GM21717 (cell line): ENCODE measurements around the gene FAM124B.
"Not testable (repeated sequence)": the region's sequence is repeated elsewhere in the genome, so short reads cannot be mapped to it uniquely, and the experiment has no call there.

ENCODE experiments used
- ATAC-seq: cut with Tn5 transposase; IDR thresholded peaks from one replicate; pipeline ENCODE4 v1.9.1; 2021; ENCODE audit warnings: mild to moderate bottlenecking, moderate library complexity; ENCODE audit not compliant: unreplicated experiment

Gene FAM124B

DNA sequence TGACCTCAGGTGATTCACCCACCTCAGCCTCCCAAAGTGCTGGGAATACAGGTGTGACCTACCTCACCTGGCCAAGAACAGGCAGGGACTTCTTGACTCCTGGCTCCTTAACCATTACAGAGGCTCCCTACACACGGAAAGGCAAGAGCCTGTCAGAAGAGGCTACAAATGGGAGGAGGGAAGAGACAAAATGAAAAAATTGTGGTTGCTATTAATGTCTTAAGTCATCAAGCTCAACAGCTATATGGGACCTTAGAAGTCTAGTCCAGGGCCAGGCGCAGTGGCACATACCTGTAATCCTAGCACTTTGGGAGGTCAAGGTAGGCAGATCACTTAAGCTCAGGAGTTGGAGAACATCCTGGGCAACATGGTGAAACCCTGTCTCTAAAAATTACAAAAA, 11.5 kb upstream of the FAM124B start:
- ATAC-seq = no peak

DNA sequence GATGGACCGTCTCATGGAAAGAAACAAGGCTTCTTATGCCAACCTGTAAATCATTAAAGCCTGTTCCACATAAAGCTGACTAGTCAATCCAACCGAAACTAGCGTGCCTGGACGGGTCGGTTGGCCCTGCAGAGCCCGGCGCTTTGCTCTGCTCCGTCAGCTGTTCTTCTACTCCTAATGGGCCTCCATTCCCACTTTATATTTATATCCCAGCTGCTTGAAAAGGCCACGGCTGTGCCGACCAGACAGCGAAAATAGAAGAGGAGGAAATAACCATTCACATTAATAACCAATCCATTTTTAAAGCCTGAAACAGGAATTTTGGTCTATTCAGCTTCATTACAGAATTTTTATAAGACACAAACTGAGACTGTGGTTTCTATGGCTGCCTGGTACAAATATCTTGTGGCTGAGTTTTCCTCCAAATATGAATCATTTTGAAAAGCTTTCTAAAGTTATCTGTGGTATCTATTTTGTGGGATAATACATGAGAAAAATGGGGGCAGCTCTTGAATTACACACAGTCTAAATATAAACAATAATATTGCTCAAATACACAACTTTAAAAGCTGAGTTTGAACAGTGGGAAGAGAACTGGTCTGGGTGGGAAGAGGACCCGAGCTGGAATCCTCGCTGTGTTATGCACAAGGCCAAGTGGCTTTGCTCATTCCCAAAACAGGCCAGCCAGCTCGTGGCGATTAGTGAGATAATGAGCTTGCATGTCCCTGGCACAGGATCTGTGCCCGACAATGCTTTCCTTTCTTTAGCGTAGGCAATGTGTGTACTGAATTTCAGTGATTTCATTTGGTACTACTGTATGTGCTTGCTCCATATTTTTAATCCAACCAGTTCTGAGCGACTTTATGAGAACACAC, 10.5 kb upstream of the FAM124B start:
- ATAC-seq = no peak

DNA sequence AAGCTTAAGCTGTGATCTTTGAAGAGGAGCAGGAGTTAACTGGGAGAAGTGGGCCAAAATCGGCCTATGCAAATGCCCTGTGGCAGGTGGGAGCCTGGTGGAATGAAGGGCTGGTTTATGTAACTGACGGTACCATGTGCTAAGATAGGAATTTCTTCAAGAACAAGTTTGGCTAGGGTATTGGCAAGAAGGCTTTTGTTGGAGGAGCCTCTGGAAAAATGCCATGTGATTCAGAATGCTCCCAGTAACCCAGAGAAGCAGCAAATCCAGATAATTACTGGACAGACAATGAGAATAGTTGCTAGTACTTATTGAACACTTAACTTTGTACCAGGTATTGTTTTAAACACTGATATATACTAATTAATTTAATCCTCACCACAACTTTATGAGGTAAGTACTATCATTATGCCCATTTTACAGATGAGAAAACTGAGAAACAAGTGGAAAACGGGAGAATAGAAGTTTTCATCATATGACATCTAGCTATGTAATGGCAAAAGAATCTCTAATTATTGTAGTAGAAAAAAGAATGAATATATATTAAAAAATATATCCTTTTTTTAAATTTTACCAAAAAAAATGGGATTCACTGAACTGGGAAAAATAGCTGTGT, 9.1 kb upstream of the FAM124B start:
- no peak for ATAC-seq

DNA sequence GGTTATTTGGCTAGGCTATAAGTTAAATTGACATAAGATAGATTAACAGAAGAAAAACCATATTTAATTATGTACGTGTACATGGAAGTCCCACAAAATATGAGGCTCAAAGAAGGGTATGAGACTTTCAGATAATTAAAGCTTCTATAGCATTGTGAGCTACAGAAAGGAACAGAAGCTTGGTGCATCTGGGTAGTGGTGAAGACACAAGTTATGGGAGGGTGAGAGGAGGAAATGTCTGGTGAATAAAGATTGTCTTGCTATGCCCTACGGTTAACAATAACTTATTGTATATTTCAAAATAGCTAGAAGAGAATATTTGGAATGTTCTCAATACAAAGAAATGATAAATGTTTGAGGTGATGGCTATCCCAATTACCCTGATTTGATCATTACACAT, 6.8 kb upstream of the FAM124B start:
- ATAC-seq = no peak

DNA sequence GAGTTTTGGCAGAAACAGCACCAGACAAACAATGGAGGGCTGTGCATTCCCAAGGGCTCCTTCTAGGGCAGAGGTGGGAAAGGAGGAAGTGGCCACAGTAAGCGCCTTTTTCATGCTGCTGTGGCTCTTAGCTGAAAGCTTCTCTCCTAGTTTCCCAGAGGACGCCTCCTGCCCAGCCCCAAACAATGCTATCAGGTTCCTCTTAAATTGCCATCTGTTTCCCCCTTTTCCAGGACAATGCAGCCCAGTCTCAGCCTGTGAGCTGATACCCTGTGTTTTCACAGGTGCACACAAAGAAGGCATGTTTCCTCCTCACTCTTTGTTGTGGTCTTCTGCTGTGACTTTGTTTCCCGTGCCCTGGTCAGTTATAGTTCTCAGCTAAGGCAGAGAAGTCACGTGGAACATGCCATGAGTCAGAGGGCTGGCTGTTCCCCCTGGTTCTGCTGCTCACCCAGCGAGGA, 5.4 kb upstream of the FAM124B start:
- ATAC-seq = no peak

DNA sequence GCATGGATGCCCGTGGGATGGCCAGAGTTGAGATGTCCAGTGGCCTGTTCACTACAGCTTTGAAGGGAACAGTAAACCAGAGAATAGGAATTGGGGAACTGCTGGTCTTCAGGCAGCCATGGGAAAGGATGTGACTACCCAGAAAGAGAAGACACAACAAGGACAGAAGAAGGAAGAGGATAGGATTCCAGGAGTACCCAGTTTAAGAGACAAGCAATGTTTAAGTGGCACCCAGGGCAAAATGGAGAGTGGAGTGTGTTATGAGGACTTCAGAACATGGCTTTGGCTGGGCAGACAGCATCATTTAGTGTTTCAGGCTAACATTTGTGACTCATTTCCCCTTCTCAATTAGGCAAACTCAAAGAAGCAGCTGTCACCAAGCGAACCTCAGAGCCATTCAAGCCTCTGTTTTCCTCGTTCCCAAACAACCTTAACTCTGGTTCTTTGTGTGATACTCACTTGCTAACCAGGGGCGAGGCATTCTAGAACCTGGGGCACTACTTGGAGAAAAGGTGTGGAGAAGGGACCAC, 4.0 kb upstream of the FAM124B start:
- no peak for ATAC-seq

DNA sequence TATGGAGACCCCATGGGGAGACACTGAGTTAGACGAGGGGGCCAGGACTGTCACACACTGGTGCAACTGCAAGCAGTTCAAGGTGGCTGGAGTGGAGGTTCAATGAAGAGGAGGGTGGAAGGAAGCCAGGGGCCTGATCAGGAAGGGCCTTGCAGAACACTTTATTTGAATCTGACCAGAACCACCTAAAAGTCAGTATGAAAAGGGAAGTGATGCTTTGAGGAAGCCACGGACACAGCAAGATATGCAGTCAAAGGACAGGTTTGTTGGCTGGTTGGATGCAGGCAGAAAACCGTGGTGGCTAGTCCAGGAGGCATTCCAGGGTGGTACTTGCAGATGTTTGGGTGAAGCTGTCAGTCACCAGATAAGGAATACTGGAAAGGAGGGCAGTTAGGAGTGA, 3.5 kb upstream of the FAM124B start:
- no peak for ATAC-seq

DNA sequence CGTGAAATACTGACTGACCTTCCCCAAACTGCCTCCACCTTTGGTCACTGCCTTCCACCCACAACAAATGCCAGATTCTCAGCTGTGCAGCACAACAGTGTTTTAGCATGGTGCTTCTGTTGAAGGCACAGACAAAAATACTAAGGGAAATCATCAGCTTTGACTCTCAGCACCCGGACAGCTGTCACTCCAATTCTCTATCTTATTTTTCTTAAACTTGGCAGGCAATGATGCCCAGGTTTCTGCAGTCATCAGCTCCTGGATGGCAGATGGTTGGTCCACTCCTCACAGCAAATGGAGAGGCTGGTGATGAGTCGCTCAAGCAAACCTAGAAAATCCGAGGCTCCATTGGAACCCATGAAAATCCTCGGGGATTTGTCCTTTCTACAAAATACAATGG, 2.9 kb upstream of the FAM124B start:
- ATAC-seq = no peak

DNA sequence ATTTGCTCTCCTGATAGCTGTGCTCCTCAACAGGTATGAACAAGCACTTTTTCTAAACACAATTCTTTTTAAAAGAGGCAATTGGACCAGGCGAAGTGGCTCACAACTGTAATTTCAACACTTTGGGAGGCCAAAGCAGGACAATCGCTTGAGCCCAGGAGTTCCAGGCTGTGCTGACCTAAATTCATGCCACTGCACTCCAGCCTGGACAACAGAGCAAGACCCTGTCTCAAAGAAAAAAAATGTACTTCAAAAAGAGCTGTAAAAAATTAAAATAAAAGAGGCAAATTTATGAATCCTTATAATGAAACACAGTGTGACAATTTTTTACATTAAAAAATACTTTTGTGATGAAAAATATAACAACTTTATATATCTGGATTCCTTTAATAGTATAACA, 1.8 kb upstream of the FAM124B start:
- no peak for ATAC-seq

DNA sequence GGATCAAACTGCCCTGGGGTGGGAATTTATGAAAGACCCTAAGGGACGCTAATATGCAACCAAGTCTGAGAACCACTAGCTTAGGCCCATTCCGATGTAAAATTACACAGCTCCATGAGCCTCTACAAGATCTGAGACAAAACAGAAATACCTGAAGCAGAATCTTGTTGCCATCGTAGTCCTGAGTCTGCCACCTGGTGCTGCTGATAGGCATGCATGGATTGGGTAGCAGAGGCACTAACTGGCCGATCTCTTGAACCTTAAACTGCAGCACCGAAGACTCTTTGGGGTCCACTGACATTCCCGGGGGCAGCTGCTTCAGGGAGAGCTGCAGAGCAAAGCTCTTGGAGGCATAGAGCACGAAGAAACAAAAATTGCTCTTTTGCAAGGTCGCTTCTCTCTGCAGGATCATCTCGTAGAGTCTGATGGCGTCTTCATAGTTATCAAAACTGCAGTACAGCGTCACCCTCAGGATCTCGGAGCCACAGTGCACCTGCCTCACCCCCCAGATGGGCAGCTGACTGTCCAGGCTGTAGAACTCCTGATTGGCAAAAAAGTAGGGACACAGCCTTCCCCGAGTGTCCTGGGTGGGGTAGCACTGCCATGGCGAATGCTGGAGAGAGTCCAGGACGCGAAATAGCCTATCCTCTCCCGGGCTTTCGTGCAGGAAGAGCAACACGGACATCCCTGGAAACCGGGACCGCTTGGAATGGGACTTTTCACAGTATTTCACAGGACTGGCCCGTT, 848 bp downstream of the FAM124B start:
- ATAC-seq = no peak

DNA sequence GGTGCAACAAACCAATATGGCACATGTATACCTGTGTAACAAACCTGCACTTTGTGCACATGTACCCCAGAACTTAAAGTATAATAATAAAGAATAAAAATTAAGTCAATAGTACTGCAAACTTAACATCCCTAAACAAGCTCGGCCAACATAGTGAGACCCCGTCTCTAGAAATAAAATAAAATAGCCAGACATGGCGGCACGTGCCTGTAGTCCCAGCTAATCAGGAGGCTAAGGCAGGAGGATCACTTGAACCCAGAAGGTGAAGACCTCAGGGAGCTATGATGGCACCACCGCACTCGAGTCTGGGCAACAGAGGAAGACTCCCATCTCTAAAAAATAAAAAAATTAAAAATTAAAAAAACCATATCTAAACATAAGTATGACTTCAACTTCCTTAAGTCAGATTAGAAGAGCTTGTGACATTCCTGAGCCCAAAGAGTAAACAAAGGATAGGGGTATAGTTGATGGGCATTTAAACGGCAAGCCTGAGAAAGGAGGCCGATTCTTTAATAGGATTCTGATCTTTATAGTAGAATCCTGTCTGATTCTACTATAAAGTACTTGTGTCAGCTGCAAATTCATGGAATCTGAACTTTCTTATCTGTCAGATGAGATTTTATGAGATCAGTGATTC, 1.6 kb downstream of the FAM124B start:
- no peak for ATAC-seq

DNA sequence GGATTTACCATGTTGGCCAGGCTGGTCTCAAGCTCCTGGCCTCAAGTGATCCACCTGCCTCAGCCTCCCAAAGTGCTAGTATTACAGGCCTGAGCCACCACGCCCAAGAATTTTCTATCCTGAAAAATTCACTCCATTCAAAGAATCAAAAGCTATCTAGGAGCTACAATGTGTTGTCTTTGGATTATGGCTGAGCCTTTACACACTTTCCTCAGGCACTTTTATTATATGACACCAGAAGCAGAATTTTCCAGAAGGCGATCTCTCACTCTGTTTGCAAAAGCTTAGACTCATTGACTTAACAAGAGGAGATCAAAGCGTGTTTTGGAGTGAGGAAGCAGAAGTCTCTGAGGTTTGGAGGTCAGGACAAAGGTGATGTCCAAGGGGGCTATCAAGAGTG, 3.6 kb downstream of the FAM124B start:
- ATAC-seq = no peak

DNA sequence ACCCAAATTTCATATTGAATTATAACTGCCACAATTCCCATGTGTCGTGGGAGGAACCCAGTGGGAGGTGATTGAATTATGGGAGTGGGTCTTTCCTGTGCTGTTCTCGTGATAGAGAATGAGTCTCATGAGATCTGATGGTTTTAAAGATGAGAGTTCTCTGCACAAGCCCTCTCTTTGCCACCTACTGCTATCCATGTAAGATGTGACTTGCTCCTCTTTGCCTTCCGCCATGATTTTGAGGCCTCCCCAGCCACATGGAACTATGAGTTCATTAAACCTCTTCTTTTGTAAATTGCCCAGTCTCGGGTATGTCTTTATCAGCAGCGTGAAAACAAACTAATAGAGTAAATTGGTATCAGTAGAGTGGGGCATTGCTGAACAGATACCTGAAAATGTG, 4.8 kb downstream of the FAM124B start:
- ATAC-seq = not testable (repeated sequence)

DNA sequence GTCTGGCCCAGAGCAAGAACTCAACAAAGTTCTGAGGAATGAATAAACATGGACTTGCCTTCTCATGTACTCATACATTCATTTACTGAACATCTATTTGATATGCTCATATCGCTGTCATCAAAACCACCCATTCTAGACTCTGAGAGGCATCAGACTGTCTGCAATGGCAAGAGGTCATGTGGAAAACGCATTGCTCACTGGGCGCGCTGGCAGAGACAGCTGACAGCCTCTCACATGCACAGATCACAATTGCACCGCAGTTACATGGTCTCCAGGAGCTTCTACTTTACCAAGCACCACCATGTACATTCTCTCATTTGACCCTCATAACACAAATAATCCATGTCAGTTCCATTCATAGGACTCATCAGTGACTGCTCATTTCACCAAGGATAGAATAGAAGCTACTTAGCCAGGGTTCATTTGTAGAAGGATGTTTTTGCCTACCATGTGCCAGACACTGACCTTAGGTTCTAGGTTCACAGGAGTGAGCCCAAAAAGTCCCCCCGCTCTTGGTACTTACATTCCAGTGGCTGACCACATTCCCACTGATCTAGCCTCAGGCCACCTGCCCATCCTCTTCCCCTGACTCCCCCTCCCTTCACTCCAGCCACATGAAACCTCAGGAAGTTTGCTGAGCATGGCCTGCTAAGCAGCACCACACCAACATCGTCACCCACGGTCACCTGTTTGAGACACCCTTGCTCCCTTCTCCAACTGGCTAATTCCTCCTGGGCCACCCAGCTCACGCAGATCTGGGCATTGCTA, 6.1 kb downstream of the FAM124B start:
- ATAC-seq = no peak

DNA sequence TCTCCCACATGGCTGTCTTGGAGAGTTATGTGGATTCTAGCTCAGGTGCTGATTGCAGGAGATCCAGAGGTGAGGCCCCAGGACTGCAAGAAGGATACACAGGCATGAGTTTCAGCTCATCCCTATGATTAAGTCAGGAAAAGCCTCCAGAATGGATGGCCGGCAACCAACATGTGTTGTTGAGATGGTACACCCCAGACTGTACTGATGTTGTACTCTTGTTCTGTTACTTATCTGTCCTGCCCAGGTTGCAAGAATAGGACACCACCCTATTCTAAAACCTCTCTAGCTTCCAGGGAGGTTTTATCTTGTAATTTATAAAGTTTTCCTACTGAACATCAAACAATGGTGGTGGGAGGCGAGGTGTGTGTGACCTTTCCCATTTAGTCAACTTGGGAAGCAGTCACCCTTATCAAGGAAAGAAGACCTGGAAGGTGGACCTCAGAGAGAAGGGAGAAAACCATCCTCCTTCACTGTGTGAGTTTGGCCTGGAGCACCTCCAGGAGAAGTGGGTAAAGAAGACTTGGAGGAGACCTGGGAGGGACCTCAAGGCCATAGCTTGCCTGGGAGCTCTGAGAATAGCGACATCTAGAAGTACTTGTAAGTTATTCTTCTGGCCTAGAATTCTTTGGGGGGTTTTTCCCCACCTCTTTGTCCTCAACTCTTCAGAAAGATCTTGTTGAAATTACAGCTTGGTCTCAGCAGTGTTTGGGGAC, 8.6 kb downstream of the FAM124B start:
- no peak for ATAC-seq

DNA sequence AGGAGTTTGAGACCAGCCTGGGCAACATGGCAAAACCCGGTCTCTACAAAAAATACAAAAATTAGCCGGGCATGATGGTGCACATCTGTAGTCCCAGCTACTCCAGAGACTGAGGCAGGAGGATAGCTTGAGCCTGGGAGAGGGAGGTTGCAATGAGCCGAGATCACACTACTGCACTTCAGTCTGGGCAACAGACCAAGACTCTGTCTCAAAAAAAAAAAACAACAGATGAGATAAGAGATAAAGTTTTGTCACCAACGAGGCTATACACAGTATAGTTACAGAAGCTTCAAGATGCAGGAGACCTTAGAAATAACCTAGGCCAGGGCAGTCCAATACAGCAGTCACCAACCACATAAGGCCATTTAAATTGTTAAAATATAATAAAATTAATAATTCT, 9.4 kb downstream of the FAM124B start:
- no peak for ATAC-seq

DNA sequence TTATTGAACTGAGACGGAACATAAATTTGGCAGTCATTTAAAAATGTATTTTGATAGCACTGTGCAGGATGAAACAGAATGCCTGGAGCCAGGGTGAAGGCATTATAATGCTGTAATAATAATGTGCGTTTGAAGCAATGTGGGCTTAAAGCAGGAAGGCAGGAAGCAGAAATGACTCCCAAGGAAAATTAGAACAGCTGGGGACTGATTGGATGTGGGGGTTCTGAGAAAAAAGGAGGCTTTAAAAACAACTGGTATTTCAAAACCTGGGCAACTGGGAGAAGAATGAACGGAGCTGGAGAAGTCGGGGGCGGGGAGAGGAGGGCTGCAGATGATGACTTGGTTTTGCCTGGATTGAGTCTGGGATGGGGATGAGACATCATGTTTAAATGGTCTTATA, 12.6 kb downstream of the FAM124B start:
- no peak for ATAC-seq

DNA sequence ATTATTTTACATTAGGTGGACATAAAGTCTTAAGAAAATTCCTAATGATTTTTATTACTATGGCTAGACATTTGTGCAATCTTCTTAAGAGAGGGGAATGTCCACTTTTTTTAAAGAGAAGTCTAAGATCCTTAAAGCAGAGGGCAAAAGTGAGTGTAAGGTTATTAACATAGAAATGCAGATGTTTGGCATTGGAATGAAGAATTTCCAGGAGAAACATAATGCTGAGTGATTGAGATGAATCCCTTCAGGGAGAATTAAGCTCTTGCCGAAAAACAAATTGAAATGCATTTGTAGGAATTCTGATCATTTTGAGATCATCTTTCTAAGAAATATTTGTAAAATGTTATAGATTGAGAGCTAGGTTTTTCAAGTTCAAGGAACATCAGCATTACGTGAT, 15.0 kb downstream of the FAM124B start:
- ATAC-seq = no peak

DNA sequence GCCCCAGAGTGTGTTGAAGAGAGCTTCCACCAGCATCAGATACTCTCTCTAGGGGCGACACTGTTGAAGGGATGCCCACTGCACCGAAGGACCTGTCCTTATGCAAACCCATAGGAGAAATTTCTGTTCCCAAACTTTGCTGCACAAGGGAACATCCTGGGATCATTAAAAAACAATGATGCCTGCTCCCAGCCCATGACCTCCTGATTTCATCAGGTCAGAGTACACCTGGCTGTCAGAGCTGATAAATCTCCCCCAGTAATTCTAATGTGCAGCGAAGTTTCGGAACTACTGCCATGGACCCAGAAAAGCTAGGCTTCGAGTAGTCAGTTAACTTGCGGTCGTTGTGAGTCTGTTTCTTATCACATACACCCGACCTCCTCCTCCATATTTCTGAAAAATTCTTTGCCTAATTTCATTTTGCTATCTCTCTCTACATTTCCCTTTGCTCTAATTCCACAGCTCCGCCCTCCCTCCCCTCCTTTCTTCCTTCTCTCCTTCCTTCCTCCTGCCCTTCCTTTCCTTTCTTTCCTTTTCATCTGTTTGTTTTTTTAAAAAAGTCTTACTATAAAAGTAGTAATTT, 18.8 kb downstream of the FAM124B start:
- no peak for ATAC-seq
